SW 1271 (cell line): ENCODE measurements around the gene SULT4A1.

Experiments used
- DNase-seq, 2 experiments: peaks; one replicate each; lab custom pipeline; 2025; lab: John Stamatoyannopoulos, UW

Gene SULT4A1

DNA sequence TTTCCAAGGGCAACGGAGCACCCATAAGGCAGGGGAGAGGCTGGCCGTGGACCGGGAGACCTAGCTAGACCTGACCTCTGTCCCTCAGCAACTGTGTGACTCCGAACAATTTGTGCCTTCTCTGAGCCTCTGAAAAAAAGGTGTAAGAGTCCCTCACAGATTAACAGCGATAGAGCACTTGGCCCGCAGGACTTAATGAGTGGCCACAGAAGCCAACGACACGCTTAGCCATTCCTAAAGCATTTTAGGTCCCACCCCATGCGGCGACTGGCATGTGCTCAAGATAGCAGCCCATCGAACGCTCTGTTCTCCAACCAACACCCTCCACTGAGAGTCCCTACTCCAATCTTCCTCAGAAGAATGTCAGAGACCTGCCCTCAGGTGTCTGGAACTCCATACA is 1.5 kb downstream of the SULT4A1 start:
- DNase-seq, result no peak

DNA sequence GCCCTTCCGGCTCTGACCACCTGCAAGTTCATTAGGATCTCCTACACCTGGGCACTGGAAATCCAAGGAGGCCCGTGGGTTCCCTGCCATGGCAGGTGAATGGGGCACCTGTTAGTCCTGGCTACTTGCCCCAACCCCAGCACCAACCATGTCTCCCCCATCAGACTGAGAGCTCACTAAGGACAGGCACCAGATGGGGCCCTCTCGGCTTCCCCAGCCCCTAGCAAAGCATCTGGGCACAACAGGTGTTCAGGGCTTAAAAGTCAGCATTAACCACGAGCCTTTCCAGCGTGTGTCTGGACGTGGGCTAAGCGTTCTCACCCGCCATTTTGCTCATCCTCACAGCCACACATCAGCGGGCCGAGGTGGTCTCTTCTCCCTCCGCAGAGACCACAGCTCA is 2.2 kb downstream of the SULT4A1 start:
- no peak for DNase-seq

DNA sequence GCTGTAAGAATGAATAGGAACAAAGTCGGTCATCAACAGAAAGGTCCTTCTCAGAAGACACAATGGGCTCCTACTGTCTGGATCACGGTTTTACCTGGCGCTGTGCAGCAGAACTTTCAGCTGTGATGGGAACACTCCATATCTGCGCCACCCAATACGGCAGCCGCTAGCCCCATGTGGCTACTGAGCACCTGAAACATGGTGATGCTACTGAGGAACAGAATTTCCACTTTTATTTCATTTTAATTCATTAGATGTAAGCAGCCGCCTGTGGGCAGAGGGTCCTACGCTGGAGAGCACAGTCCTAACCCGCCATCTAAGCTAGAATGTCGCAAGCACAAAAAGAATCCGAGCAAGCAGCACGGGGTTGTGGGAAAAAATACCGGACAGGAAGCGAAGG is 2.7 kb downstream of the SULT4A1 start:
- DNase-seq, result no peak

DNA sequence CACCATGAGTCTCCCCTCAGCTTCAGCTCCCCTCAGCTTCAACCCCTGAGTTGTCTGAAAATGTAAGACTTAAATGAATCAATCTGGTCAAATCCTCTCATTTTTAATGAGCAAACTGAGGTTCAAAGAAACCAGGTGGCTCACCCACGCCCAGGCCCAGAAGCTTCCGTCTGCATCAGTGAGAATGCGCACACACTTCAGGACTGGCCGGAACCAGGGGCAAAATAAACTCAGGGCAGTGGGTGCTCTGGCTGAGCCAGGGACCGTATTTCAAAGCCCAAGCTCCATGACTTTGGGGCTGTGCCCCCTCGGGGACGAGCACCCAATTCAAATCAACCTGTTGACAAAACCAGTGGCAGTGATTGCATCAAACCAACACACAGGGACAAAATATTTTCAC is 3.1 kb downstream of the SULT4A1 start:
- DNase-seq, result no peak

DNA sequence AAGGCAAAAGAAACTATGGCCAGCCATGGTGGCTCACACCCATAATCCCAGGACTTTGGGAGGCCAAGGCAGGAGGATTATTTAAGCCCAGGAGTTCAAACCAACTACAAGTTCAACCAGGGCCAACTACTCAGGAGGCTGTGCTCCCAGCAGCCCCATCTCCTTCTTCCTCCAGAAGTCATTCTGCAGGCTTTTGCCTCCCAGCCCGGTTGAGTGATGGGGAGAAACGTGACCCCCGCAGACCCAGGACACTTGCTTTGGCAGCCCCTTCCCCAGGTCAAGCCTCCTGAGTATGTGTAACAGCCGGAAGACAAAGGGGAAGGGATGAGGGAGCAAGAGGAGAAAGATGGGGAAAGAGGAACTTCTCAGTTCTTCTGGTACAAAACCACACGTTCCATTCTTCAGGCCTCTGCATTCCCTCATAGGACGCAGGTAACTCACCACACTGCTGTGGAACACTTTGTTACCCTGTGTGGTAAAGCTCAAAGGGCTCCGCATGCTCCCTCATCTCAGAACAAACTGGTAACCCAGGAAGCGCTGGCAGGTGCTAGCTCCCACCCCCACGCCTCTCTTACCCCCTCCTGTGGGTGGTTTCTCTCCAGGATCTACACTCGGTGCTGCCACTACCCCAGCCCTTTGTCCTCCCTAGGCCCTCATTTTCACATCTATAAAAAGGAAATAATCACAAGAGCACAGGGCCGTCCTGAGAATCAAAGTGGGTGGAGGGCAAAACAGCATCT is 4.0 kb downstream of the SULT4A1 start:
- DNase-seq, result no peak

DNA sequence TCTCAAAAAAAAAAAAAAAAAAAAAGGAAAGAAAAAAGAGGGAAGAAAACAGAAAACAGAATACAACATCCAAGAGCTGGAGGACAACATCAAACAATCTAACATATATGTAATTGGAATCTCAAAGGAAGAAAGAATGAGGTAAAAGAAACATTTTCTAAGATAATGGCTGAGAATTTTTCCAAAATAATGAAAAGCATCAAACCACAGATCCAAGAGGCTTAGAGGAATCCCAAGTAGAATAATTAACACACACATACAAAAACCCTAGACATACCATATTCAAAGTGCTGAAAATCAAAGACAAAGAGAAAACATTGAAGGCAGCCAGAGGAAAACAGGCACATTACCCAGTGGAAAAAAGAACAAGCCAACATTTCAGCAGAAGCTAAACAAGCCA is 4.9 kb downstream of the SULT4A1 start:
- no peak for DNase-seq

DNA sequence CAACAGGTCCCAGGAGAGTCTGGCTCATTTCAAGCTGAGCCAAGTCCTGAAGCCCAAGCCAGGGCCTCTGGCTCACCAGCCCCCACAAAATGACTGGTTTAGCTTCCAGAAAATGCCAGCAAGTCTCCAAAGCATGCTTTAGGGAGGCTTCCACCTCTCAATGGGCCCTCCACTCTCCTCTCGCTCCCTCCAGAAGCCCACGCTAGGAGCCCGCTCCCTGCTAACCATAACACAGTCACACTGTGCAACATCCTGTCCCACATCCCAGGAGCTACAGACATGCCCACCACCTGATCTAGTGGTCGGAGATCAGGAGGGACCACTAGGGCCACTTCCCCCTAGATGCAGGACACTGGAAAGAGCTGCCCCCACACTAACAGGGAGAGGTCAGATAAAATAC is 6.9 kb downstream of the SULT4A1 start:
- DNase-seq, result no peak

DNA sequence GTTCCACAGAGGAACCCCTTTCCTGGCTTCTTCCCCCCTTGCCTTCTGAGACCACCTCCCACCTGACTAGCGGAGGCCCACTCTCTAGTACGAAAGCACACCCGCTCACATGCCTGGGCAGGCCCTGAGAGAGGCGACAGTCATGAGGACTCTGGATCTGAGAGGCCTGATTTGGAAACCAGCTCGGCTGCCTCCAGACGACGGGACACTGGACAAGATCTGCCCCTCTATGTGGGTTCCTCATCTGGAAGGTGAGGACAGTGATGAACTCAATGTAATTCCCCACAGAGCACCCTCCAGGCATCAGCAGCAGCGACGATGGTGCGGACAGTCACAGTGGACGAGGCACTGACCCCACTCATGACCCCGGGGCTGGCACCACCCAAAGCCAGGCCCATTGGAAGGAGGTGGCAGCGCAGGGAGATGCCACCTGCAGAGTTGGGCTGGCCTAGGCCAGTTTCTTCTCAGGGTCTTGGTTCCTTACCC is 7.5 kb downstream of the SULT4A1 start:
- DNase-seq, result no peak

DNA sequence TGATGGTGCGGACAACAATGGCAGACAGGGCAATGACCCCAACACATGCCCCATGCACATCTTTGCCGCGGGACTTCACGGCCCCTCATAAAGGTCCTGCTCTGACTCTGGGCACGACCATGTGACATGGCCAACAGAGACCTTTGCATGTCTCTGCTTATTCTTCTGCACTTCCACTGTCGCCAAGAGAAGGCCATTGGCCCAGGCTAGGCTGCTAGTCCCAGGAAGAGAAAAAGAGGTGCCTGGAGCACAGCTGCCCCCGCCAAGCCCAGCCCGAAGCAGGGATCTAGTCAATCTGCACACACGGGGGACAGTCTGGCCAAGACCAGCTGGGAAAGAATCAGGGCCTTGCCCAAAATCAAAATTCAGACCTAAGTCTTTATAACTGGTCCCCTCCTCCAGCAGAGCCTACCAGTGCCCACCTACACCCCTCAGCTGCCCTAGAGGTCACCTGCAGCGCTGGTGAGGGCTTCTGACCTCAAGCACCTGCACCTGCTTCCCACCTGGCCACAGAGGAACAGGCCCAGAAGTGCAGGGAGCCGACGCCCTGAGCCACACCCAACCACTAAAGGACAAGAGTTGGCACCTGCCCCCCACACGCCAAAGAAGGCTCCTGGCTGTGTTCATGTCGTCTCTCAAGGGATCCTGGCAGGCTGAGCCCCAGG is 8.1 kb downstream of the SULT4A1 start:
- no peak for DNase-seq

DNA sequence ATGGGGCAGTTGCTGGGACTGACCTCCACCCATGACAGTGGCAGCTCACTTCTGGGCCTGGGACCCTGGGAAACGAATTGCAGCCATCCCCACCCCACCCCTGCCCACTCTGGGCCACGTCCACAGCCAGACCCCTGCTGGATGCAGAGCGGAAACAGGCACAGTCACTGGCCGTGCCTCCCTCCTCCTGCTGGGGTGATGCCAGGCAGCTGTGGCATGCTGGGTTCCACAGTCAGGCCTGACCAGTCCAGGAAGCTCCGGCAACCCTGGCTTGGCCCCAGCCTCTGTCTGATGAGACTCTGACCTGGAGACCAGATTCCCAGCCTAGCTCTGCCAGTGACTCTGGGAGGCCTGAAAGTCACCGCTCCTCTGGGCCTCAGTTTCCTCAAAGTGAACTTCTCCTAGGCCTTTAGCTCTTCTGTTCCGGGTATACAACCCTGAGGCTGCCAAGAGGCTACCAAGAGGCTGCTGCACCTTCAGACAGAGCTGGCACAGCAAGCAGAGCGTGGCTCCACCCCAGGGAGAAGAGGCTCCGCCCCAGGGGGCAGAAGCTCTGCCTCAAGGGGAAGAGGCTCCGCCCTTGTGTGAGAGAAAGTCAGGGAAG is 8.9 kb downstream of the SULT4A1 start:
- no peak for DNase-seq

DNA sequence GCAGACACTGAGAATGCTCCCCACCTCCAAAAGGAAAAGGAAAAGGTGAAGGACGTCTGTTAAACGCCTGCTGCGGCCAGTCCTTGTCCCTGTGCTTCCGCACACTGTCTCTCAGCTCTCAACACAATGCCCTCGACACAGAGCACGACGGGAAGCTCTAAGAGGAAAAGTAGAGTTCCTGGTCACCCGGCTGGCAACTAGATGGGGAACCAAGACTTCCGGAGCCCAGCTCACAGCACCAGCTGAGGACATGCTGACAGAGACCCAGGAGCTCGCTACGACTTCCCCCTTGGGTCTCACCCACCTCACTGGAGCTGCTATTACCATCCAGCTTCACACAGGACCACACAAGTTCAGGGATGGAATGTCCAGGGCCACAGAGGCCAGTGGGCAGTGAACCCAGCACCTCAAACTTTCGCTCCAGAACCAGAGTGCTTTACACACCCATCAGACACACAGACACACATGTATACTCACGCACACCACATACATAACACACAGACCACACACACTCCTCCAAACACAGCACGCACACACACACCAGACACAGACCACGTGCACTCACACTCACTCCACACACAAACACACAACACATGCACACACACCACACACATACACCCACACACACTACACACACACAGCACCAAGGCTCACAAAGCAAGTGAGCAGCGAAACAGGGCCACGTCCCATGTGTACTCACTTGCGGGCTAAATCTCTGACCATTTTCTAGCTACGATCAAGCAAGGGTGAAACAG is 9.6 kb downstream of the SULT4A1 start:
- DNase-seq, result no peak

DNA sequence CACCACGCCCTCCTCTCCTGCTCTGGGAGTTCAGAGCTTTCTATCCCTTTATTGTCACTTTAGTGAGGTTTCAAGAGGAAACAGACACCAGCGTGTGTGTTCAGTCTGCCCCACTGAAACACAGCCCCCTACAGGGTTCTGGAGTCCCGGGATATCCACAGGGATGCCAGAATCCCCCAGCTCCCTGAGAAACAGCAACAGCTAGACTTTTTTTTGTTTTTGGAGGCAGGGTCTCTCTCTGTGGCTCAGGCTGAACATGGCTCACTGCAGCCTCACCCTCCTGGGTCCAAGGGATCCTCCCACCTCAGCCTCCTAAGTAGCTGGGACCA is 10.4 kb downstream of the SULT4A1 start:
- no peak for DNase-seq

DNA sequence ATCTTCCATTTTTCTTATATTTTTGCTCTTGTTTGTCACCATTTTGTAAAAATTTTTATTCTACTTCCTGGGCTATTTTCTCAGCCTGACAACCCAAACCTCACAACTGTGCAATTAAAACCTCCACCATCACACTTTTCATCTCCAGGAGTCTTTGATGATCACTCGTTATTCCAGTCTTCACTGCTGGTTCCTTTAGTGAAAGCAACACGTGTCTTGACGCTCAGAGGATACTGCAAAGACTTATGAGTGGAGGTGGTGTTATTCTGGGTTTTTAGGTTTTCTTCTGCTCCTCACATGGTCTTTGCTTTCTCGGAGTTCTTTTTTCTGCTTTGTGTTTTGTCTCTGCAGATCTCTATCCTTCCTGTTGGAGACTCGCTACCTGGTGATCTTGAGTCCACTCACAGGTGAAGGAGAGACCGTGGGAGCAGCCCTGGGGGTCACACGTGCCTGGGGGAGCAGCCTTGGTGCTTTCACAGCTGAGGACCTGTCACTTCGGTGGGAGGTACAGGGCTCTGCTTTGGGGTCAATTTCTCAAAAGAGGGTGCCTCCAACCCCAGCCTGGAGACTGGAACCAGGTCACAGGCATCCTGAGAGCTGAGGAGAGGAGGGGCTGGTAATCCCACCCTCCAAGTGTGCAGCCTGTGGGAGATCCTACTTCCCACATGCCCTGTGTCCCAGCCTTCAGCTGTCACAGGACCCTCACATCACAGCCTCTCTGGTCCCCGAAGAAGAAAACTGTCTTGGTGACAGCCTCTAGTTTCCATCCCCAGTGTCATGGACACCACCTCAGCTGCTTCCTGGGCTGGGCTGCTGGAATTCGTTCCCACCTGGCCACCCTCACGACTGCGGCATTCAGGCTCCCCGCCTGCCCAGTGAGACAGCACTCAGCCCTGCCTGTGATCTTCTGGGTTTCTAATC is 11.0 kb downstream of the SULT4A1 start:
- no peak for DNase-seq

DNA sequence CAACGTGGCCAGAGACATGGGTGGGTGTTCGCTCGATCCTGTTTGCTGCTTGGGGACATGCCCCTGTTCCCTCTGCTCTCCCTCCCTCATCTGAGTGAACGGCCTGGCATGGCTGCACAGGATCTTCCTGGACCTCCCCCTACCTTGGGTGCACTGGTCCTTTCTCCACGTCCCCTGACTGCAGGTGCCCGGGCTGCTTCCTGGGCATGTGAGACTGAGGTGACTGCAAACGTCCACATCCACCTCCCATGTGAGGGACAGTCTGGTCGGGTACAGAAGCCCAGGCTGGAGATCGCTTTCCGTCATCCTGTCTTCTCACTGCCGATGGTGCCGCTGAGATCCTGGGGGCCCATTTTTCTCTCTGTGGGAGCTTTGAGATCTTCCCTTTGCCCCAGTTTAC is 11.8 kb downstream of the SULT4A1 start:
- no peak for DNase-seq

DNA sequence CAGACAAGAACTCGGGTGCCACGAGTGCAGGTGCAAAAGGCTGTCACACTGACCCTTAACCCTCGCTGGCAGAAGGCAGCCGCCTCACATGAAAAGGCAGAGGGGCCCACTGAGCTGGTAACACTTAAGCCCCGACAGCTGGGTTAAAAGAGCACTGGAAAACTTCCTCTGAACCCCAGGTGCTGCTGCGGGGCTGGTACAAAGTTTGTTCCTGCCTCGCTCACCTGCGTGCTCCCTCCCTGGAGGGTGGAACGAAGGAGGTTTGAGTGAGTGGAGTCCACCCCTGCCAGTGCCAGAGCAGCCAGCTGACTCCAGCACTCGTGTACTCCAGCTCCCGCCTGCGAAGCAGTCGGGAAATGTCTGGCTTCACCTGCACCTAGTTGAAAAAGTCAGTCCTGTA is 12.6 kb downstream of the SULT4A1 start:
- DNase-seq, result no peak

DNA sequence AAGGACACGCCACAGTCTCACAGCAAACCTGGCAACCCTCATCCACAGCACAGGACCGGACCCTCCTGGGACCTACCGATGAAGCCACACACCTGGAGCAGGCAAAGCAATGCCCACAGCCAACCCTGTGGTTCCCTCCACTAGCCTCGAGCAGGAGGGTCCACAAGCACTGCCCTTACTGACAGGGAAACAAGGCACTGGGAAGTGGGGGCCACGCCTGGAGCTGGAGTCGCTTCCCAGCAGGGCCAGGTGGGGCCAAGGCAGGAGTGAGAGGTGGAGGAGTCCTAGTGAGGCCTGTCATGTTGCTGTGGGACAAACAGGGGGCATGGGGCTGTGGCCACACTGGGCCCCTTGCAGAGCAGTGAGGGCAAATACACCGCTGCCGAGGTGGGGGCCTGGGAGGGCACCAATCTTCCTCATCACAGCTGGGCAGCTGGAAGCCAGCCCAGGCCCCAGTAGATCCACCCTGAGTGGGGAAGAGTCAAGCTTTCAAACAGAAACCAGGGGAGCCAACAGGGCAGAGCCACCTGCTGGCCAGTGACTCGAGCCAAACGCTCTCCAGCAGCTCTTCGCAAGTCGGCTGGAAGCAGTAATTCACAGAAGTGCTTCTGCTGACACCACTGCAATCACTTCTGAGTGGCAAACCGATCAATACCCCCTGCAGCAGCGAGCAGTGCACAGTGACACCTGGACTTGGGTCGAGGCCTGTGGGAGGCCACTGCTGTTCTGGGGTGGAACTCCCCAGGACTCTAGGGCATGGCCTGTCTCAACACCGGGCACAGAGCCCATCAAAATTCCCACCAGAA is 13.7 kb downstream of the SULT4A1 start:
- DNase-seq, result no peak

DNA sequence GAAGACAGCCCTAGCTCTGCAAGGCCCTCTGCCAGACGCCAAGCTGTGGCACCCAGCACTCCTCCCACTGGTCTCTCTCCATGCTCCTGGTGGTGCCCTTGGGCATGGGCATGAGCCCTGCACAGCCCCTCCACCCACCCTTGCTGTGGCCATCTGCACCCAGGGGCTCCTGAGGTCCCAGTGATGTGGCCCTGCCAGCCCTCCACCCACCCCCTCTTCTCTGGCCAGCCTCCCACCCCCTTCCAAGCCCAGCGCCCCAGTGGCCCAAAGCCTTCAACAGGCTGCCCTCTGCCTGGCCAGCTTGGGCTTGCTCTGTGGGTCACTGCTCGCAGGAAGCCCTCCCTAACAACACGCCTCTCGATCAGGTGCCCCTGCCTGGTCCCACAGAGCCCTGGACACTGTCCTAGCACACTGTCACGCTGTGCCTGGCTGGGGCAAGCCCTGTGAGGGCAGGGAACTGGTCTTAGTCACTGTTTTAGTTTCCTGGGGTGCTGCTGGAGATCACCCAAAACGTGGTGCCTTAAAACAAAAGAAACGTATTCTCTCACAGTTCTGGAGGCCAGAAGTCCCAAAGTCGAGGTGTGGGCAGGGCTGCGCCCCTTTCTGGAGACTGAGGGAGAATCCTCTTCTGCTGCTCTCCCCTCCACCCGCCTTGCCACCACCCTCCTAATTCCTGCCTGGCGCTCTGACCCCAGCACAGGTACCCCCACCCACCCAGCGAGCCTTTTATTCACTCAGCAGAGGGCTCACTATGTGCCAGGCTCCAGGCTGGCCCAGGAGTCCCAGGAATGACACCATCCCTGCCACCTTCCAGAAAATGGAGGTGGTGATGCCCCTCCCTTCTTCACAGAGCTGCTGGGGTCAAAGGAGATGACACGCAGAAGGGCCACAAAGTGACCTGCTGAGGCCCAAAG is 14.7 kb downstream of the SULT4A1 start:
- no peak for DNase-seq

DNA sequence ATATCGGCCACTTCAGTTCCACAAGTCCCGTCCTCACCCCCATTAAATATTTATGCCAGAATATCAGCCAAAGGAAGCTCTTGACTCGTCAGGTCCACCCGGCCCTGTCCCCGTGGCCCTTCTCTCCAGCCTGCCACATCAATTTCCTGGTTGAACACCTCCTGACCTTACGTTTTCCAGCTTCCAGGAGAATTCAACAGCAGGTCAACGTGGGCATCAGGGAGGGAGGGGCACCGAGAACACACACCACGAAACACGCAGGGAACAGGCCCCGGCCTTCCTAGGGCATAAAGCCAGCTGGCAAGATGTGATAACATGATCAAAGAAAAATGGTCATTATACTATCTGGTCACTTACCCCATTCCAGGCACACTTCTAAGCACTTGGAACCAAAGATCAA is 15.3 kb downstream of the SULT4A1 start:
- DNase-seq, result no peak

DNA sequence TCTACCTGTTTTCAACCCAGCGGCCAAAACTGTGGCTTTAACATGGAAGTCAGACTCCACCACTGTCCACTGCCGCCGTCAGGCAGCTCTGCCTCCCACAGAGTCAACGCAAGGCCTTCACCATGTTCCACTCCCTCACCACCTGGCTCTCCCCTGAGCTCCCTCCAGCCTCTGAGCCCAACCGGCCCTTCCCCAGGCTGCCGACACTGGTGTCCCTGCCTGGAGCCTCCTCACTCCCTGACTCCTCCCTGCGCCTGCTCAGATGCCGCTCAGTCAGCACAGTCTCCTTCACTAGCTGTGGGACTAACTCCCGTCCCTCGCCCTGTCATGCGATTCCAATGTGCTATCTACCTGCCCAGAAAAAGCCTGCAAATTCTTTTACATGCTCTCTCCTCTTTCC is 16.3 kb downstream of the SULT4A1 start:
- DNase-seq, result no peak
